ENCODE results near the gene HOXD12.

The HOXD12 gene

DNA sequence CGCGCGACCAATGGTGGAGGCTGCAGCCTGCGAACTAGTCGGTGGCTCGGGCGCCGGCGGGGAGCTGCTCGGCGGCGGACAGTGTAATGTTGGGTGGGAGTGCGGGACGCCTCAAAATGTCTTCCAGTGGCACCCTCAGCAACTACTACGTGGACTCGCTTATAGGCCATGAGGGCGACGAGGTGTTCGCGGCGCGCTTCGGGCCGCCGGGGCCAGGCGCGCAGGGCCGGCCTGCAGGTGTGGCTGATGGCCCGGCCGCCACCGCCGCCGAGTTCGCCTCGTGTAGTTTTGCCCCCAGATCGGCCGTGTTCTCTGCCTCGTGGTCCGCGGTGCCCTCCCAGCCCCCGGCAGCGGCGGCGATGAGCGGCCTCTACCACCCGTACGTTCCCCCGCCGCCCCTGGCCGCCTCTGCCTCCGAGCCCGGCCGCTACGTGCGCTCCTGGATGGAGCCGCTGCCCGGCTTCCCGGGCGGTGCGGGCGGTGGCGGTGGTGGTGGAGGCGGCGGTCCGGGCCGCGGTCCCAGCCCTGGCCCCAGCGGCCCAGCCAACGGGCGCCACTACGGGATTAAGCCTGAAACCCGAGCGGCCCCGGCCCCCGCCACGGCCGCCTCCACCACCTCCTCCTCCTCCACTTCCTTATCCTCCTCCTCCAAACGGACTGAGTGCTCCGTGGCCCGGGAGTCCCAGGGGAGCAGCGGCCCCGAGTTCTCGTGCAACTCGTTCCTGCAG, 23.3 kb downstream of the HOXD12 start, which contains the start of gene HOXD9:
TSS of gene HOXD9 (plus strand) at position 37 of the 728 bp plus-strand sequence. CDS start at position 87, 50 bp downstream.
- no peak within 1 kb of the TSS for H3K27ac ChIP-seq
- TF ChIP-seq, protein P1, sequence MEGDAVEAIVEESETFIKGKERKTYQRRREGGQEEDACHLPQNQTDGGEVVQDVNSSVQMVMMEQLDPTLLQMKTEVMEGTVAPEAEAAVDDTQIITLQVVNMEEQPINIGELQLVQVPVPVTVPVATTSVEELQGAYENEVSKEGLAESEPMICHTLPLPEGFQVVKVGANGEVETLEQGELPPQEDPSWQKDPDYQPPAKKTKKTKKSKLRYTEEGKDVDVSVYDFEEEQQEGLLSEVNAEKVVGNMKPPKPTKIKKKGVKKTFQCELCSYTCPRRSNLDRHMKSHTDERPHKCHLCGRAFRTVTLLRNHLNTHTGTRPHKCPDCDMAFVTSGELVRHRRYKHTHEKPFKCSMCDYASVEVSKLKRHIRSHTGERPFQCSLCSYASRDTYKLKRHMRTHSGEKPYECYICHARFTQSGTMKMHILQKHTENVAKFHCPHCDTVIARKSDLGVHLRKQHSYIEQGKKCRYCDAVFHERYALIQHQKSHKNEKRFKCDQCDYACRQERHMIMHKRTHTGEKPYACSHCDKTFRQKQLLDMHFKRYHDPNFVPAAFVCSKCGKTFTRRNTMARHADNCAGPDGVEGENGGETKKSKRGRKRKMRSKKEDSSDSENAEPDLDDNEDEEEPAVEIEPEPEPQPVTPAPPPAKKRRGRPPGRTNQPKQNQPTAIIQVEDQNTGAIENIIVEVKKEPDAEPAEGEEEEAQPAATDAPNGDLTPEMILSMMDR (conservative IDR thresholded peaks at IDR 0.05): no peak

DNA sequence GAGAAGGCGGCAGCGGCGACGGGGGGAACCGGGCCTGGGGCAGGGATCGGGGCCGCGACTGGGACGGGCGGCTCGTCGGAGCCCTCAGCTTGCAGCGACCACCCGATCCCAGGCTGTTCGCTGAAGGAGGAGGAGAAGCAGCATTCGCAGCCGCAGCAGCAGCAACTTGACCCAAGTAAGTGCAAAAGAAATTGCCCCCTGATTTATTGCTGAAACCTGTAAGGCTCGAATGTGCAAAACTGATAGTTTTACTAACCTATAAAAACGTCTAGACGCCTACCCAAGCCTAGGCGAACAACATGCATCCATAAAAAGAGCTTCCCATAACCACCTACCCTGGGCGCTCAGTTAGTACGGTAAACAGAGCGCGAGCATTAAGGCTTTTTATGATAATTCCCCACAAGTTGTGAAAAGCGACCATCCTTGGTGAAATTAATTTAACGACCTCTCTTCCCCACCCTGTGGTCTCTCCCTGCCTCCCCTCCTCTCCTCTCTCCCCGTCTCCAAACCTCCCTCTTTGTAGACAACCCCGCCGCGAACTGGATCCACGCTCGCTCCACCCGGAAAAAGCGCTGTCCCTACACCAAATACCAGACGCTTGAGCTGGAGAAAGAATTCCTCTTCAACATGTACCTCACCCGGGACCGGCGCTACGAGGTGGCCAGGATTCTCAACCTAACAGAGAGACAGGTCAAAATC, 24.0 kb downstream of the HOXD12 start:
- TF ChIP-seq, protein P1 (conservative IDR thresholded peaks at IDR 0.05): no peak

DNA sequence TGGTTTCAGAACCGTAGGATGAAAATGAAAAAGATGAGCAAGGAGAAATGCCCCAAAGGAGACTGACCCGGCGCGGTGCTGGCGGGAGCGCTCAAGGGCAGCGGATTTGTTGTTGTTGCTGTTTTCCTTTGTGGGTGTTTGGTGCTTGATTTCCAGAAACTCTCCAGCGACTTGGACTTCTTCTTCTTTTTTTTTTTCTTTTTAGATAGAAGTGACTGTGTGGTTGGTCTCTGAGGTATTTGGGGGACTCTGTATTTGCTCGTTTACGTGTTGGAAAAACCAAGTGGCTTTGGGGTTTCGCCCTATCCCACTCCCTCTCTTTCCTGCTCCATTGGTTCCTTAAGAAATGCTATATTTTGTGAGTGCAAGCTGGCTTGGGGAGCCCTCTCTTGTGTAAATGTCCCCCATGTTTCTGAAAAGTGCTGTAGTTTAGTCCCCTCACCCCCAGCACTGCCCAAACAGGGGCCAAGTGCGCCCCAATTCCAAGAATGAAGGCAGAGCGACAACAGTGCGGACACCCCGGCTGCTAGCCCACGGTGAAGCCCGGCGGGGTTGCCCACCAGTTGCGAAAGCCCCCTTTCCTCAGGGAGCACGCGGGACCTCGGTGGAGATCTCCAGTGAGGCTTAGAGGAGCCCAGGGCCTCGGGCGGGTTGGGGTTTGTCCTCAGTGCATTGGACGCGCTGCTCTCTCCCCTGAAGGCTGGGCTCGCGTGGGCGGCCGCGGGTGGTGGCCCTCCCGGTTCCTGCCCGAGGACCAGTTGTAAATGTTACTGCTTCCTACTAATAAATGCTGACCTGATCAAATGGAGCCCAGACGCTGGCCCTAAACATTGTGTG, 24.7 kb downstream of the HOXD12 start:
- TF ChIP-seq, protein P1 (conservative IDR thresholded peaks at IDR 0.05): no peak
- H3K27ac ChIP-seq: no peak overlapping the region

More for the DNA sequence above, 24.0 kb downstream of the HOXD12 start:
- H3K27ac ChIP-seq: no peak overlapping the region

DNA sequence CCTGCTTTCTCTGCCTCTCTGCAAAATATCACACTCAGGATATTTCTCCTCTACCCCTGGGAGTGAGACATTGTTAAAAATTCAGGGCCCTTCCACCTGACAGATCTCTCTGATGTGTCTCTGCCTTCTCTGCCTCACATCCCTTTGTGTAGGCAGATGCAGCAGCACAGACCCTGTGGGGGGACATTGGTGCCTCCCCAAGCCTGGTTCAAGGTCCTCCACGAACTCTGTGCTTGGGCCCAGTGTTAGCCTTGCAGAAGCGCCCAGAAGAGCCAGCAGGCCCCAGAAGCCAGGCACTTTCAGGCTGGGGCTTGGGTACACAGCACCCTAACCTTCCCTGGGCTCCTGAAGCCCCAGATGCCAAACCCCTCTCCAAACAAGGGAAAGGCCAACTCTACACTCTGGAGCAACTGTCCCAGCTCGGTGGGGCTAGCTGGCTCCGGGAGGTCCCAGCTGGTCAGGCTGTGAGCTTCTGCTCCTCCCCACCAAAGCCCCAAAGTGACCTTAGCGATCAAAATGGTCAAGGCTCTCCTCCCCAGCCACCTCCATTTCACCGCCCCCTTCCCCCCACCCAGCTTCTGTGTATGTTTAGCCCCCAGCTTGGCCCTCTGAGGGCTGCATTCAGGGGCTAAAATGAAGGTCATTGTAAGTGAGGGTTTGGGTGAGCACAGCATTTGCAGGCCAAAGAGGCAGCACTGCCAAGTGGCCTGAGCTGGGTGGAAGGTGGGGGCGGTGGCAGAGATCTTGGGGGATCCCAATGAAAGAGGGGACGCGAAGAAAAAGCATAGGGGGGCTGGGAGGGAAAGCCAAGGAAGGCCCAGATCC, 25.6 kb downstream of the HOXD12 start:
- no peak overlapping the region for H3K27ac ChIP-seq
- TF ChIP-seq, protein P1 (conservative IDR thresholded peaks at IDR 0.05): no peak

DNA sequence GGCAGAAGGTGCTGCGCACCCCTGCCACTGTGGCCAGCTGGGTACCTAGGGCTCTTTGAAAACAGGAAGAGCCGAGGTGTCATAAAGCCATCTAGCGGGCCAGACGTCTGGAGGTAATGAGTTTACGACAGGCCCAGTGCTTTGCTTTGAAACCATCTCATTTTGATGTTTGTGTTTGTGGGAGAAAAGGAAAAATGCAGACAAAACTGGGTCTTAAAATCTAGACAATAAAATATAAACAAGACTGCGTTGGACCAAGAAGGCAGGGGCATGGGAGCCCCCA, 26.1 kb downstream of the HOXD12 start:
- no peak overlapping the region for H3K27ac ChIP-seq
- TF ChIP-seq, protein P1 (conservative IDR thresholded peaks at IDR 0.05): no peak

DNA sequence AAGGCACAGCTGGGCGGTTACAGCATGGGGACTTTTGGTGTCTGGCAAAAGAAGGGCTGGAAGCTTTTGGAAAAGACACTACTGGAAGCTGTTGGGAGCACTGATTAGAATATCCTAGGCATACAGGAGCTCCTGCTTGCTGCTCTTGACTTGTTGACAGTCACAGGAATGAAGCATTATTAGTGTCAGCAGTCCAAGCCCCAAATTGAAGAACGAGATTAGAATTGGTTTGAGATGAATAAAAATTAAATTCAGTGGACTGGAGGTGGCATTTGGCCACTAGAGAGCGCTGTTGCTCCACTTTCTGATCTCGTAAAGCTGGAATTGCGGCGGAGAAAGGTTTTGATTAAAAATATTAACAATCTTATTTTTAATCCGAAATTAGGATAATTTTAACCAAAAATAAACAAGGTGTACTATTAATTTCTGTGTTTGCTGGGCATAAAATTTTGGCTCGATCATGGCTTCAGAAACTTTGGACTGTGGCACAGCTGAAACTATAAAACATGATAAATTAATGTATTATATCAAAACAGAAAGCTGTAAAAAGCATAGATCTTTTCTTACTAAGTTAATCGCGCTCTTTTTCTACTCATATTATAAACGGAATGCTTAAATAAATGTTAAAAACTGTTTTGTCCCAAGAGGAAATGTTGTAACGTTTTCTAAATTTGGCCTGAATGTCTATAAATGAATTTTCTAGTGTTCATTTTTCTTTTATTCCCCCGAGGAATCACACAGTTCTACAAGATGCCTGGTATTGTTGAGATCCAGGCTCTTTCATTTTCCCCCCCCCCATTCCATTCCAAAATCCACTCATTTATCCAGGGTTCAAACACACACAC, 27.6 kb downstream of the HOXD12 start:
- TF ChIP-seq, protein P1 (conservative IDR thresholded peaks at IDR 0.05): peak; percentile 91
- H3K27ac ChIP-seq: no peak overlapping the region
